A673 (cell line): ENCODE data around the gene TFG.
A peak's percentile ranks its signal among the peaks of the same experiment; 100 is the strongest.

ENCODE experiments used
- CTCF ChIP-seq: fragments of 300-800, 200-600 bp; sonication (generic); conservative IDR thresholded peaks from 2 replicates; pipeline ENCODE4 v1.5.1; 2017; ENCODE audit warnings: low read depth, mild to moderate bottlenecking, antibody characterized with exemption, low read length, moderate library complexity, mixed read lengths
- EZH2 ChIP-seq: fragments of 200-600 bp; sonication (generic); IDR thresholded peaks from 2 replicates; pipeline ENCODE4 v1.6.1; 2017; ENCODE audit warnings: borderline replicate concordance, low read depth, mild to moderate bottlenecking, mixed read lengths, antibody characterized with exemption, low read length; ENCODE audit not compliant: poor library complexity, severe bottlenecking

GRCh38 chr3:100796556-100796955, 87.3 kb downstream of the TFG start:
- TF ChIP-seq CTCF (peak; percentile 64), EZH2 (no peak)
